WTC11 (cell line): ENCODE measurements around the gene SELPLG. TPM values are rescaled to one million over a fixed set of nuclear protein-coding genes. Genes with fewer than 3 reads are reported as not detected.

Experiments
- ATAC-seq: fragments of 200-7000 bp; cut with Tn5 transposase; 2 replicates; pipeline ENCODE4 v1.10.0; 2021; ENCODE audit warnings: mild to moderate bottlenecking, moderate library complexity
- CTCF ChIA-PET: fragments of 300-600 bp; sonication (Branson Sonifier 250); formaldehyde crosslinking; loops from one replicate; lab custom pipeline; 2021; ENCODE audit warnings: antibody characterized with exemption; lab: Charles Lee
- POLR2A ChIA-PET: fragments of 350-600 bp; sonication (Branson Sonifier 250); formaldehyde crosslinking; loops from one replicate; lab custom pipeline; 2021; ENCODE audit warnings: antibody characterized with exemption; lab: Charles Lee
- DNase-seq: peaks from one replicate; pipeline ENCODE4 v3.0.0; 2021; ENCODE audit warnings: low spot score
- H3K27ac Mint-ChIP-seq: 2 replicates; pipeline ENCODE4 v1.8.0; 2021; ENCODE audit warnings: mixed read lengths
- H3K27me3 Mint-ChIP-seq: 2 replicates; pipeline ENCODE4 v1.8.0; 2021; ENCODE audit warnings: low read depth, mild to moderate bottlenecking, moderate library complexity, mixed read lengths
- H3K36me3 Mint-ChIP-seq: 2 replicates; pipeline ENCODE4 v1.8.0; 2021; ENCODE audit warnings: mixed read lengths
- H3K4me1 Mint-ChIP-seq: 2 replicates; pipeline ENCODE4 v1.8.0; 2022; ENCODE audit warnings: mixed read lengths
- H3K4me3 Mint-ChIP-seq: 2 replicates; pipeline ENCODE4 v1.8.0; 2021; ENCODE audit warnings: mild to moderate bottlenecking, moderate library complexity, mixed read lengths
- H3K9me3 Mint-ChIP-seq: 2 replicates; pipeline ENCODE4 v1.8.0; 2021; ENCODE audit warnings: mixed read lengths
- AR ChIP-seq: fragments of 250-450 bp; sonication (Bioruptor Pico); IDR thresholded peaks from 2 replicates; pipeline ENCODE4 v1.9.0; 2021; ENCODE audit warnings: mild to moderate bottlenecking
- FOXJ3 ChIP-seq: sonication (generic); formaldehyde crosslinking; IDR thresholded peaks from 2 replicates; pipeline ENCODE4 v1.9.0; 2021; ENCODE audit warnings: missing genetic modification reagents, mild to moderate bottlenecking, borderline replicate concordance
- GRHL2 ChIP-seq: fragments of 250-450 bp; sonication (Bioruptor Pico); IDR thresholded peaks from 2 replicates; pipeline ENCODE4 v1.8.0; 2022; ENCODE audit warnings: mild to moderate bottlenecking, moderate library complexity; ENCODE audit not compliant: insufficient replicate concordance, severe bottlenecking
- IRF2 ChIP-seq: sonication (generic); formaldehyde crosslinking; IDR thresholded peaks from 2 replicates; pipeline ENCODE4 v1.8.0; 2022; ENCODE audit warnings: low read depth, missing genetic modification reagents, borderline replicate concordance
- MLX ChIP-seq: sonication (generic); formaldehyde crosslinking; IDR thresholded peaks from 2 replicates; pipeline ENCODE4 v1.8.1; 2023; ENCODE audit warnings: mild to moderate bottlenecking, missing genetic modification reagents, moderate library complexity
- MYBL2 ChIP-seq: sonication (generic); formaldehyde crosslinking; IDR thresholded peaks from 2 replicates; pipeline ENCODE4 v1.8.1; 2023; ENCODE audit warnings: mild to moderate bottlenecking, moderate library complexity, missing genetic modification reagents
- NFATC4 ChIP-seq: fragments of 250-450 bp; sonication (Bioruptor Pico); IDR thresholded peaks from 2 replicates; pipeline ENCODE4 v1.9.0; 2021; ENCODE audit warnings: mild to moderate bottlenecking
- NFYB ChIP-seq: sonication (generic); formaldehyde crosslinking; conservative IDR thresholded peaks from 2 replicates; pipeline ENCODE4 v1.8.0; 2022; ENCODE audit warnings: low read depth, missing genetic modification reagents
- NR1H2 ChIP-seq: sonication (generic); formaldehyde crosslinking; IDR thresholded peaks from 2 replicates; pipeline ENCODE4 v1.9.0; 2021; ENCODE audit warnings: mild to moderate bottlenecking, moderate library complexity, missing genetic modification reagents
- PRRX2 ChIP-seq: fragments of 250-450 bp; sonication (Bioruptor Pico); IDR thresholded peaks from 2 replicates; pipeline ENCODE4 v1.8.0; 2021; ENCODE audit warnings: mild to moderate bottlenecking
- SMAD4 ChIP-seq: sonication (generic); formaldehyde crosslinking; IDR thresholded peaks from 2 replicates; pipeline ENCODE4 v1.8.0; 2022; ENCODE audit warnings: mild to moderate bottlenecking, missing genetic modification reagents
- SP1 ChIP-seq: sonication (generic); formaldehyde crosslinking; conservative IDR thresholded peaks from 2 replicates; pipeline ENCODE4 v1.8.1; 2022; ENCODE audit warnings: missing genetic modification reagents
- USF1 ChIP-seq: sonication (generic); formaldehyde crosslinking; IDR thresholded peaks from 2 replicates; pipeline ENCODE4 v1.8.0; 2022; ENCODE audit warnings: mild to moderate bottlenecking, missing genetic modification reagents
- ZNF232 ChIP-seq: sonication (generic); formaldehyde crosslinking; IDR thresholded peaks from 2 replicates; pipeline ENCODE4 v1.8.0; 2022; ENCODE audit warnings: mild to moderate bottlenecking, missing genetic modification reagents
- ZNF263 ChIP-seq: sonication (generic); formaldehyde crosslinking; IDR thresholded peaks from 2 replicates; pipeline ENCODE4 v1.8.1; 2022; ENCODE audit warnings: low read depth, mild to moderate bottlenecking, moderate library complexity, missing genetic modification reagents
- ZNF281 ChIP-seq: sonication (generic); formaldehyde crosslinking; IDR thresholded peaks from 2 replicates; pipeline ENCODE4 v1.8.0; 2023; ENCODE audit warnings: mild to moderate bottlenecking, missing genetic modification reagents
- ZNF671 ChIP-seq: fragments of 250-450 bp; sonication (Bioruptor Pico); IDR thresholded peaks from 2 replicates; pipeline ENCODE4 v1.8.0; 2021; ENCODE audit warnings: mild to moderate bottlenecking
- total RNA-seq: library from RNA; stranded (reverse); gene quantifications from 3 replicates; pipeline ENCODE4 v1.2.3, GENCODE V29; 2021
- TF ChIP-seq, protein P1 (sequence below): sonication (generic); formaldehyde crosslinking; conservative IDR thresholded peaks from 2 replicates; pipeline ENCODE4 v1.8.1; 2023; ENCODE audit warnings: mild to moderate bottlenecking, low read depth, missing genetic modification reagents, moderate library complexity
- TF ChIP-seq, protein P2 (sequence below): sonication (generic); formaldehyde crosslinking; IDR thresholded peaks from 2 replicates; pipeline ENCODE4 v1.8.1; 2022; ENCODE audit warnings: missing genetic modification reagents, borderline replicate concordance
- TF ChIP-seq, protein P3 (sequence below): fragments of 250-450 bp; sonication (Bioruptor Pico); conservative IDR thresholded peaks from 2 replicates; pipeline ENCODE4 v1.9.0; 2021; ENCODE audit warnings: mild to moderate bottlenecking

The SELPLG gene
- total RNA-seq, 1 experiment from 2014 or later = 0.46 TPM

GRCh38 chr12:108614639-108615038 lies 19.1 kb downstream of the SELPLG start:
- Mint-ChIP-seq H3K36me3 (no peaks in the 10 kb centered on the region), H3K27ac (no peak overlapping the region), H3K4me1 (peaks cover 32% of the 10 kb centered on the region), H3K9me3 (peaks cover 13% of the 10 kb centered on the region), H3K27me3 (peaks cover 2% of the 10 kb centered on the region; the same call in 1 of the 2 replicates), H3K4me3 (no peak overlapping the region)
- no peak for DNase-seq
- ATAC-seq = no peak
- POLR2A ChIA-PET = no interaction called here
- TF ChIP-seq, protein P1, sequence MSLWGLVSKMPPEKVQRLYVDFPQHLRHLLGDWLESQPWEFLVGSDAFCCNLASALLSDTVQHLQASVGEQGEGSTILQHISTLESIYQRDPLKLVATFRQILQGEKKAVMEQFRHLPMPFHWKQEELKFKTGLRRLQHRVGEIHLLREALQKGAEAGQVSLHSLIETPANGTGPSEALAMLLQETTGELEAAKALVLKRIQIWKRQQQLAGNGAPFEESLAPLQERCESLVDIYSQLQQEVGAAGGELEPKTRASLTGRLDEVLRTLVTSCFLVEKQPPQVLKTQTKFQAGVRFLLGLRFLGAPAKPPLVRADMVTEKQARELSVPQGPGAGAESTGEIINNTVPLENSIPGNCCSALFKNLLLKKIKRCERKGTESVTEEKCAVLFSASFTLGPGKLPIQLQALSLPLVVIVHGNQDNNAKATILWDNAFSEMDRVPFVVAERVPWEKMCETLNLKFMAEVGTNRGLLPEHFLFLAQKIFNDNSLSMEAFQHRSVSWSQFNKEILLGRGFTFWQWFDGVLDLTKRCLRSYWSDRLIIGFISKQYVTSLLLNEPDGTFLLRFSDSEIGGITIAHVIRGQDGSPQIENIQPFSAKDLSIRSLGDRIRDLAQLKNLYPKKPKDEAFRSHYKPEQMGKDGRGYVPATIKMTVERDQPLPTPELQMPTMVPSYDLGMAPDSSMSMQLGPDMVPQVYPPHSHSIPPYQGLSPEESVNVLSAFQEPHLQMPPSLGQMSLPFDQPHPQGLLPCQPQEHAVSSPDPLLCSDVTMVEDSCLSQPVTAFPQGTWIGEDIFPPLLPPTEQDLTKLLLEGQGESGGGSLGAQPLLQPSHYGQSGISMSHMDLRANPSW (CRISPR knock-in tag) = no peak
- TF ChIP-seq GRHL2 (CRISPR knock-in tag) = no peak
- TF ChIP-seq MYBL2 (CRISPR knock-in tag) = no peak
- TF ChIP-seq IRF2 (CRISPR knock-in tag) = no peak
- TF ChIP-seq FOXJ3 (CRISPR knock-in tag) = no peak
- TF ChIP-seq, protein P2, sequence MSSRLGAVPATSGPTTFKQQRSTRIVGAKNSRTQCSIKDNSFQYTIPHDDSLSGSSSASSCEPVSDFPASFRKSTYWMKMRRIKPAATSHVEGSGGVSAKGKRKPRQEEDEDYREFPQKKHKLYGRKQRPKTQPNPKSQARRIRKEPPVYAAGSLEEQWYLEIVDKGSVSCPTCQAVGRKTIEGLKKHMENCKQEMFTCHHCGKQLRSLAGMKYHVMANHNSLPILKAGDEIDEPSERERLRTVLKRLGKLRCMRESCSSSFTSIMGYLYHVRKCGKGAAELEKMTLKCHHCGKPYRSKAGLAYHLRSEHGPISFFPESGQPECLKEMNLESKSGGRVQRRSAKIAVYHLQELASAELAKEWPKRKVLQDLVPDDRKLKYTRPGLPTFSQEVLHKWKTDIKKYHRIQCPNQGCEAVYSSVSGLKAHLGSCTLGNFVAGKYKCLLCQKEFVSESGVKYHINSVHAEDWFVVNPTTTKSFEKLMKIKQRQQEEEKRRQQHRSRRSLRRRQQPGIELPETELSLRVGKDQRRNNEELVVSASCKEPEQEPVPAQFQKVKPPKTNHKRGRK (CRISPR knock-in tag) = no peak
- no peak for TF ChIP-seq AR (CRISPR knock-in tag)
- TF ChIP-seq NFYB (CRISPR knock-in tag) = no peak
- TF ChIP-seq USF1 (CRISPR knock-in tag) = no peak
- TF ChIP-seq MLX (CRISPR knock-in tag) = no peak
- TF ChIP-seq ZNF671 = no peak
- no peak for TF ChIP-seq SMAD4 (CRISPR knock-in tag)
- TF ChIP-seq SP1 (CRISPR knock-in tag) = no peak
- no peak for TF ChIP-seq PRRX2
- no peak for TF ChIP-seq ZNF232 (CRISPR knock-in tag)
- CTCF ChIA-PET = no interaction called here

DNA sequence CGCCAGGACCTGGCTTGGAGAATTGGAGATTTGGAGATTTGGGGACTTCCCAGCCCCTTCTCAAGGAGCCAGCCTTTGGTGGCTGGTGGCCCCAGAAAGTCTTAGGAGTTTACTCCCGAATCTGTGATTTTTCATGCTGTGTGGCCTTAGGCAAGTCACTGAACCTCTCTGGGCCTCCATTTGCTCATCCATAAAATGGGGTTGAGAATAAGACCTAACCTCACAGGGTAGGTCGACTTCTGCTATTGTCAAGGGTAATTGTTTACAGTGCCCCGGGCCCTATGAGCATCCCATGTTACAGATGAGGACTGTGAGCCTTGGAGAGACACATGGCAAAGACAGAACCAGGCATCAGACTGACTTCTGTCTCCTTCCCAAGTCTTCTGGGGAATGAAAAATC lies 19.7 kb downstream of the SELPLG start:
- POLR2A ChIA-PET = no interaction called here
- Mint-ChIP-seq H3K36me3 (no peaks in the 10 kb centered on the region), H3K4me1 (peaks cover 27% of the 10 kb centered on the region), H3K9me3 (peaks cover 13% of the 10 kb centered on the region), H3K27ac (no peak overlapping the region), H3K4me3 (no peak overlapping the region), H3K27me3 (peaks cover 2% of the 10 kb centered on the region; the same call in 1 of the 2 replicates)
- CTCF ChIA-PET = interaction anchor here (0.6 to 1.9 kb wide), 3 partner anchors 44 to 120 kb away, joined by 3 to 6 read pairs (median 3); partner anchors contain the start of gene ISCU
- ATAC-seq = no peak
- DNase-seq = no peak
- TF ChIP-seq, protein P3, sequence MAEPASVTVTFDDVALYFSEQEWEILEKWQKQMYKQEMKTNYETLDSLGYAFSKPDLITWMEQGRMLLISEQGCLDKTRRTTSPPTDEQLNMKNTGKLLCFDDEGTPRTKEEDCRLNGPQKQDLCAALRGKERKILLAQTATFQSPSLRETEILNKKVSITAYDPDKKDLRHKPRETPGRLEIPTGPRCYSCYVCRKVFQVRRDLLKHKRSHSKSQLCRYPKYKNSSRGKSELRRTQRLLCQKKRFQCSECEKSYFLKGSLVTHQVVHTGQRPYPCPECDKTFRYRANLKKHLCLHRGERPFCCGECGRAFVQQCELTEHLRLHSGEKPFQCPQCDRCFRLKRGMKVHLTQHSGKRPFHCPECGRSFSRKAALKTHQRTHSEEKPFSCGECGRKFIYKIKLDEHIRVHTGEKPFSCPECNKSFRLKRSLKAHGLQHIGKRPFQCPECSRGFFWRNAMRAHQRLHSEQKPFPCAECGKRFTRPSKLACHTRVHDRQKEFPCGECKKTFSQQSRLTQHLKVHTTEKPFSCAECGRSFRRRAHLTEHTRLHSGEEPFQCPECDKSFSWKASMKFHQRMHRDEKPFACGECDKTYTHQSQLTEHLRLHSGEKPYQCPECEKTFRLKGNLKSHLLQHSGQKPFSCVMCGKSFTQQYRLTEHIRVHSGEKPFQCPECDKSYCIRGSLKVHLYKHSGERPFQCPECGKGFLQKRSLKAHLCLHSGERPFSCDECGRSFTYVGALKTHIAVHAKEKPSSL (CRISPR knock-in tag) = no peak
- TF ChIP-seq NFATC4 (no peak), ZNF281 (no peak), NR1H2 (CRISPR knock-in tag) (no peak), ZNF263 (no peak)
- TF ChIP-seq, protein P2 (CRISPR knock-in tag) = no peak
